Measurements from ENCODE around the gene U2AF1L4.
"Not testable (repeated sequence)": the region's sequence is repeated elsewhere in the genome, so short reads cannot be mapped to it uniquely, and the experiment has no call there.

Gene U2AF1L4

DNA sequence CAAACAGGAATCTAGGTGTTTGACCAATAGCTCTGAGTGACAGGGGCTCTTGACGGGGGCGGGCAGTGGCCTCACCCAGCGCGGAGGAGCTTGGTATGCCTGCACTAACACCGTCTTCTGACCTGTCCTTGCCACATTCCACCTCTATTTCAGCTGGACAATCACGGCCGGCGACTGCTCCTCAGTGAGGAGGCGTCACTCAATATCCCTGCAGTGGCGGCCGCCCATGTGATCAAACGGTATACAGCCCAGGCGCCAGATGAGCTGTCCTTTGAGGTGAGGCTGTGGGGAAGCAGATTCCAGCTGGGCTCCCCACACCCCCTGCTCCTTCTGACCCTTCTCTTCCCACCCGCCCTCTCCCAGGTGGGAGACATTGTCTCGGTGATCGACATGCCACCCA lies 34.8 kb upstream of the U2AF1L4 start:
- no peak for DNase-seq

DNA sequence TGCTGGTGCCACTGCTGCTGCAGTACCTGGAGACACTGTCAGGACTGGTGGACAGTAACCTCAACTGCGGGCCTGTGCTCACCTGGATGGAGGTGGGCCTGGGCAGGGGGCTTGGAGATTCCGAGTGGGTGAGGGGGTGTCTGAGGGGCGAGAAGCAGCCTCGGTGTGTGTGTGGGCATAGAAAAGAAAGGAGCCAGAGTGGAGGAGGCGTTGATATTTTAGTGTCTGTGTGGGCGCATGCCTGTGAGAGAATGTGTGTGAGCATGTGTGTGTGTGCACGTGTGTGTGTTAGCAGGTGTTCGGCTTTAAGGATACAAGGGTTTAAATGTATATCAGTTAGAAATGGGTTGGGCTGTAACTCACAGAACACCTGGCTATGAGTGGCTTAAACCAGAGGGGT lies 33.8 kb upstream of the U2AF1L4 start:
- no peak for DNase-seq

DNA sequence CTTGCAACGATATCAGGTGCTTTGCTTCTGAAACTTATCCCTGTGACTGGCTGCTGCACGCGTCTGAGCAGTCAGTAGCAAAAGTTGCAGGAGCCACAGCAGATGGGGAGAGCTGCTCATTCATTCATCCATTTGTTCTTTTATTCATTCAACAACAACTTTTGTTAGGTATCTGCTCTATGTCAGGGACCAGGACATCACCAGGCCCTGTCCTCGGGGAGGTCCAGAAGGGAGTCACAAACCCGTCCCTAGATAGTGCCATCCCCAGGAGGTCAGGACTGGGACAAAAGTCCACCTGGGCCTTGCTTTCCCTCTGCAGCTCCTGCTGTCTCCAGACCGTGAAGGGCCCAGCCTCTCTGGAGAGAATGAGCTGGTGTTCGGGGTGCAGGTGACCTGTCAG lies 32.7 kb upstream of the U2AF1L4 start:
- no peak for DNase-seq

DNA sequence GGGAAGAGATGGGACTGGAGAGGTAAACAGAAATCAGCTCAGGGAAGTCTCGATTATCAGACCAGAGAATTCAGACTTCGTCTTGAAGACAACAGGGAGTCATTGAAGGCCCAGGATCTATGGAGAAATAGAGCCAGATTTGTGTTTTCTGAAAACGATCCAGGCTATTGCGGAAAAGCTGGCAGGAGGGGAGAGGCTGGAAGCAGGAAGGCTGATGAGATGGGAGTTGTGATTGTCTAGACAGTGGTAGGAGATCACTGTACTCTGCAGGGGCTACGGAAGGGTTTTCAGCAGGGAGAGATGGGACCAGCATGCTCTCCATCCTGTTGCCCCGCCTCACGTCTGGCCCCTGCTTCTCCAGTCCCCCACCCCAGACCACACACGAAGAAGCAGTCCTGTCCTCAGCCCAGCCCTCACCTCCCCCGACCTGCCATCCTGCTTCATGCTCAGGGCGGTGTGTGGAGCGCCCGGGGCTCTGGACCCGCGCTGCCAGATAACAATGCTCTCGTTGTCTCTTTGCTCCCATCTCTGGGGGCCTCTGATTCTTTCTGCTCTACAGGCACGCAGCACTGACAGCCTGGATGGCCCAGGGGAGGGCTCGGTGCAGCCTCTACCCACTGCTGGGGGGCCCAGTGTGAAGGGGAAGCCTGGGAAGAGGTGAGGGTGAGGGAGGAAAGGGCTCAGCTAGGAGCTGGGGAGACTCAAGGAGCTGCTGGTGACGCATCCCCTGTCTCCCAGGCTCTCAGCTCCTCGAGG lies 32.0 kb upstream of the U2AF1L4 start:
- no peak for DNase-seq

DNA sequence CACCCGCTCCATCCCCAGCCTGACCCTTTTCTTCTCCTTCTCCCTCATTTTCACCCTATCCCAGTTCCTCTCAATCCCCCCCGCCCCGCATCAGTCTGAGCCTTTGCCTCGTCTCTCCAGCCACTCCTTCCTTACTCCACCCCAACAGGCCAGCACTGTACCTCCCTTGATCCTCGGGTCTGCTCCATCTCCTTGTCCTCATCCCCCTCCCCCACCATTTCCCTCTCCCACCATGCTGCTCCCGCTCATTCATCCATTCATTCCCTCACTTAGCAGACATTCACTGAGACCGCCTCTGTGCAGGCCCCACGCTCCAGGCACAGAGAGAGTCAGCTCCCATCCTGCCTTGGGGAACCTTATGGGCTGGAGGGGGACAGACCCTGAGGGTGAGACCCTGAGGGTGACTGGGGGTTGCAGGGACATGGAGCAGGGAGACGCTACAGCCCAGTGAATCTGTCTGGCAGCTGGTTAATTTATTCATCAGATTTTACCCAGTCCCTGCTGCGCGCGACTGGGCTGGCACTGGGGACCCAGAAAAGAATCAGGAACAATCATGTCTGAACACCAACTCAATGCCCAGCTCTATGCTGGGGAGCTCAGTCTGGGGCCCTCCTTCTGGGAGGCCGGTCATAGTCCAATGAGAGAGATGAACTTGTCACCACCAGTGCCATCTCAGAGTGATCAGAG lies 31.0 kb upstream of the U2AF1L4 start:
- DNase-seq: peak in 1 of 2 experiments; percentile 46

DNA sequence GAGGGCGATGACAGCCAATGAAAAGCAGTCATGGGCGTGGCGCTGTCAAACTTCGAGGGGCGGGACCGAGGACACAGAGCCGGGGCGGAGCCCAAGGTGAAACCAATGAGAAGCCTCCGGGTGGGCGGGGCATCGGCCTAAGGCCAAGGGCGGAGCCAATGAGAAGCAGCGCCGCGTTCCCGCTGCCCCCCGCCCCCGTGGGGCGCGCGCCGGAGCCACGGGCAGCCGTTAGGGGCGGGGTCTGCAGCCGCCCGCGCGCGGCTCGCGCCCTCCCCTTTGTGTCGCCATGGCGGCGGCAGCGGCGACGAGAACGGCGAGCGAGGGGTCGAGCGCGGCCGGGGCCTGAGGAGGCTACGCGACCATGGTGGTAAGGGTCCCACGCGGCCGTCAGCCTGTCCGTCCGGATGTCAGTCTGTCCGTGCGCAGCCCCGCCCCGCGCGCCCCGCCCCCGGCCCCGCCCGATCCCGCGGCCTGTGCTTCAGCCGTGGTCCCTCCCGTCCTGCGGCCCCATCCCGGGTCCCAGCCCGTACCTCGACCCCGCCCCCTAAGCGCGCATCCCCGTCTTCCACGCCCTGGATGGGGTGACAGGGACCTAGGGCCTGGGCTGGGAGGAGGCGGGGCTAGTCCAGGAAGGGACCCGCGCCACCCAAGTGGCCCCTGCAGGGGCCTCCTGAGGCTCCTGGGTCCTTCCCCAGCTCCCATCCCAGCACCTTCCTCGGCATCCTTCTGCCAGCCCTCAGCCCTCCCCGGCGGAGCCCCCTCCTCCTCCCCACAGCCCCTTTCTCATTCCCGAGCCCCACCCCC lies 30.3 kb upstream of the U2AF1L4 start, which contains the start of gene ARHGAP33:
ARHGAP33 (plus strand) TSS at position 267 of the 804 bp plus-strand sequence; CDS start at position 362, 95 bp downstream.
- peak; percentile 99 for DNase-seq

DNA sequence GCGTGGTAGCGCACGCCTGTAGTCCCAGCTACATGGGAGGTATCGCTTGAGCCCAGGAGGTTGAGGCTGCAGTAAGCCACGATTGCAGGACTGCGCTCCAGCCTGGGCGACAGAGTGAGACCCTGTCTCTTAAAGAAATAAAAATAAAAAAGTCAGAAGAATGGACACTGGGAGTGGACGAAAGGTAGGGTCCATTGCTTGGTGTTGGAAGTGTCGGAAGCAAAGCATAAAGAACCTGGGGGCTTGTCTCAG lies 29.8 kb upstream of the U2AF1L4 start:
- no peak for DNase-seq

DNA sequence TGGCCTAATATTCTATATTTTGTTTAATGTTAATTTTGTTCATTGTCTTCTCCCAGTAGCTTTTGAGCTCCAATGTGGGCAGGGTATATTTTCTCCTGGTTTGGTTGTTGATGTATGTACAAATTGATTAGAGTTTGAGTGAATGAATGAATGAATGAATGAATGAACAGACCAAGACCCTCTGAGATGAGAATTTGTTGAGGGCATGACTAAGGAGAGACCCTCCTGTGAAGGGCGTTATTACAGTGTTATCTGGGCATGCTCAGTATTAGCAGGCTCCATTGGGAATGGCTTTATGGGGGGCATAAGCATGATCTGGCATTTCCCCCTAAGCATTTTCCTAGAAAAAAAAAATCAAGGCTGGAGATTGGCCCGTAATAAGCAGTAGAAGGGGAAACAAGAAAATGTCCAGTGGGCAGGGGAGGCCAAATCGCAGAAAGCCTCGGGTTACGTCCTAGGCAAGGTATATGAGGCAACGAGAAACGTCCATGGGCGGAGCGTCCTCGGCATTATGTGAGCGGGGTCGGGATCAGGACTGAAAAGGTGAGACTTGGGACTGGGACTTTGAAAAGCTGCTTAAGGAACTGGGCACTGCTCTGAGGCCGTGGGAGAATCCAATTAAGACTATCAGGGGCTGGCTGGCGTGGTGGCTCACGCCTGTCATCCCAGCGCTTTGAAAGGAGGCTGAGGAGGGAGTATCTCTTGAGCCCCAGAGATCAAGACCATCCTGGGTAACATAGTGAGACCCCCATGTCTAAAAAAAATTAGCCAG lies 29.2 kb upstream of the U2AF1L4 start:
- DNase-seq: peak; percentile 25 to 48

DNA sequence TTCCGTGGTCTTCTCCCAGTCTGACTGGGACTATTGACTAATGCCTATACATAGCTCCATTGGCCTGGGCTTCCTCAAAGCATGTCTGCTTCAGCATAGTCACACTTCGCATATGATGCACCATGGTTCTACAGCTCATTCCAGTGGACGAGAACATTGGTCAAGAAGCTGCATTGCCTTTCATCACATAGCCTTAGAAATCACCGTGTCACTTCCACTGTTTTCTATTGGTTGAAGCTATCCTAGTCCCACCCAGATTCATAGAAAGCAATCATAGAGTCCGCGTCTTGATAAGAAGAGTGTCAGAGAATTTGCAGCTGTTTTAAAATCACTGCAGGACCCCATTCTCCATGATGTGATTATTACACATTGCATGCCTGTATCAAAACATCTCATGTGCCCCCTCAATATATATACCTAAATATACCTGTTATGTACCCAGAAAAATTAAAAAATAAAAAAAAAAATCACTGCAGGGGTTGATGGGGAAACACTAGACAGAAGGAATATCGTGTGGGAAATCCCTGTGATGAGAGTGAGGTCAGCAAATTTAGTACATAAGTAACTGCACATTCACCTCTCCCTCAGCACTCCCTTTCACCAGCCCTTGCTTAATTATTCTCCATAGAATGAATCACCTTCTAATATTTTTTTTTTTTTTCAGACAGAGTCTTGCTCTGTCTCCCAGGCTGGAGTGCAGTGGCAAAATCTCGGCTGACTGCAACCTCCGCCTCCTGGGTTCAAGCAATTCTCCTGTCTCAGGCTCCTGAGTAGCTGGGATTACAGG lies 28.0 kb upstream of the U2AF1L4 start:
- DNase-seq: no peak

DNA sequence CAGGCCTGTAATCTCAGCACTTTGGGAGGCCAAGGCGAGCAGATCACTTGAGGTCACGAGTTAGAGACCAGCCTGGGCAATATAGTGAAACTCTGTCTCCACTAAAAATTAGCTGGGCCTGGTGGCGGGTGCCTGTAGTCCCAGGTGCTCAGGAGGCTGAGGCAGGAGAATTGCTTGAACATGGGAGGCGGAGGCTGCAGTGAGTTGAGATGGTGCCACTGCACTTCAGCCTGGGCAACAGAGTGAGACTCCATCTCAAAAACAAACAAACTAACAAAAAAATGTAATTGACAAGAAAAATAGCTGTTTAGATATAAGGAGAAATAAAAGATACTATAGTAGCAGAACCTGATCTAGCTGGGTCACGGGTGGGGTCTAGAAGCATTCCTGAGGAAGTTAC lies 27.1 kb upstream of the U2AF1L4 start:
- DNase-seq: not testable (repeated sequence)

DNA sequence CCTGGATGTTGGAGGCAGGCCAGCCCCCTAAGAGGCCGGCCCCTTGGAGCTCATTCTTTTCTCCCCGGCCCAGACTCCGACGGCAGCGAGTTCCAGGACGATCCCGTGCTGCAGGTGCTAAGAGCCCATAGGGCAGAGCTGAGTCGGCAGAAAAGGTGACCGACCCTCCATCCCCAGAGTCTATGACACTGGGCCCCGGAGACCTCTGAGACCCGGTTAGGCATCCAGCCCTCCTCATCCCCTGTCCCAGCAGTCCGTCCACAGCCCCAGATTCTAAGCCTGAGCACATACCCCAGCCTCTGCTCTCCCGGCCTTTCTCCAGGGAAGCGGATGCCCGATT lies 22.8 kb upstream of the U2AF1L4 start:
- DNase-seq: no peak

DNA sequence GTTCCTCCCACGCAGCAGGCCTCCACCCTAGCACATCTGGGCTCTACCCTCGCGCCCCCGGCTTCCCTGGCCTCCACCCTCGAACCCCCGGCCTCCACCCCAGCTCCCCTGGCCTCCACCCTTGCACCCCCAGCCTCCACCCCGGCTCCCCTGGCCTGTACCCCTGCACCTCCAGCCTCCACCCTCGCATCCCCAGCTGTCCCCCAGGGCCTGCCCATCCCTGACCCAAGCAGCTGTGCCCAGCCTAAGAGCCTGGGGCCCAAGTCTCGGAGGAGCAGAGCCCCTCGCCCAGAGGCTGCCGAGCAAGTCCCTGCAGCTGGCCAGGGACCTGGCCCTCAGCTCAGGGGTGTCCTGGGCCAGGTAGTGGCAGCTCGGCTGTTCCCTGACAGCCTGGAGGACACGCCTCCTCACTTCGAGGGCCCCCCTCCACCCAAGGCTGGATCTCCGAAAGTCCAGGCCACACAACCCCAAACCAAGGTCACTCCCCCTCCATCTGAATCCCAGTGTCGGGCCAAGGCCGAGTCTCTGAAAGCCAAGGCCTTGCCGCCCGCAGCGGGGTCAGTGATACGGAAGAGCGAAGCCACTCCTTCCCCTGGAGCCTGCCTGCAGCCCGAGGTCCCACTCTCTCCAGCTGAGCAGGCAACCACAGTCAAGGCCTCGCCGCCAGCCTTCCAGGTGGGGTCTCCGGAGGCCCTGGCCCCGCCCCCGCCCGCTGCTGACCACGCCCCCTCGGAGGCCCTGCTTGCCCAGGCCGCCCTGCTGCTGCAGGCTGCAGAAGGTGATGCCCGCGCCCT lies 22.3 kb upstream of the U2AF1L4 start:
- DNase-seq: no peak

DNA sequence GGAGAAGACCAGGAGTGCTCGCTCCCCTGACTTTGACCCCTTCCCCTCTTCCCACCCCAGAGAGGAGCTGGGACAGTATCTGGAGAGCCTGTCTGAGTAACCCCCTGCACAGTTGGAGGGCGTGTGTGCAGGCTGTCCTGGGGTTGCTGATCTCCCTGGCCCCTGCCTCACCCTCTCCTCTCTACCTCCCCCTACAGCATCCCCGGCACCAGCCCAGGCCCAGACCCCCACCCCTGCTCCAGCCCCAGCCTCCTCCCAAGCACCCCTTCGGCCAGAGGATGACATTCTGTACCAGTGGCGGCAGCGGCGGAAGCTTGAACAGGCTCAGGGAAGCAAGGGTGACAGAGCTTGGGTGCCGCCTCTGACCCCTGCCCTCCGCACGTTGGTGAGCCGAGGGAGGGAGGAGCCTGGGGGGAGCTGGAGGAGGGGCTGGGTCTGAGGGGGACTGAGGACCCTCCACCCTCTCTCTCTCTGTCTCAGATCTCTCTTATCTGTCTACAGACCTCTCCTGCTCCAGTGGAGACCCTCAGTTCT lies 21.4 kb upstream of the U2AF1L4 start:
- DNase-seq: no peak

DNA sequence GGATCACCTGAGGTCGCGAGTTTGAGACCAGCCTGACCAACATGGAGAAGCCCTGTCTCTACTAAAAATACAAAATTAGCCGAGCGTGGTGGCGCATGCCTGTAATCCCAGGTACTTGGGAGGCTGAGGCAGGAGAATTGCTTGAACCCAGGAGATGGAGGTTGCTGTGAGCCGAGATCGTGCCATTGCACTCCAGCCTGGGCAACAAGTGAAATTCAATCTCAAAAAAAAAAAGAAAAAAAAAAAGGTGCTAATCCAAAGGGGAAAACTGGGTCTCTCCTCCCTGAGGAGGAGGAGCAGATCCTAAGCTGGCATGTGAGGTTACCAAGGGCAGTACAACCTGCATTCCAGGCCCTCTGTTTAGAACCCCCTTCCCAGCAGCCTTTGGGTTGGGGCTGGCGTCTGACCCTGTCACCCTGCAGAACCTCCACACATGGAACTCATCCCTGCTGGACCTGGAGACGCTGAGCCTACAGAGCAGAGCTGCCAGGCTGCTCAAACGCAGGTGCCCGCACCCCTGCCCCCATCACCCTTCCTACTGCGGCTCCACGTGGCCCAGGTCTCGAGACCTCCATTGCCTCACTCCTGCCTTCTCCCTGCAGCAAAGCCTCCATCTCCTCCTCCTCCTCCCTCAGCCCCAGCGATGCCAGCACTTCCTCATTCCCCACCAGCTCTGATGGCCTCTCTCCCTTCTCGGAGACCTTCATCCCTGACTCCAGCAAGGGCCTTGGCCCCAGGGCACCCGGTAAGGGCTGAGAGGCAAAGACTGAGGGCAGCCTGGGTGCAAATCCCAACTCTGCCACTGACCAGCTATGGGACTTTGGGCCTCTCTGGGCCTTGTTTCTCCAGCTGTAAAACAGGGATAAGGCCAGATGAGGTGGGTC lies 19.5 kb upstream of the U2AF1L4 start:
- no peak for DNase-seq

DNA sequence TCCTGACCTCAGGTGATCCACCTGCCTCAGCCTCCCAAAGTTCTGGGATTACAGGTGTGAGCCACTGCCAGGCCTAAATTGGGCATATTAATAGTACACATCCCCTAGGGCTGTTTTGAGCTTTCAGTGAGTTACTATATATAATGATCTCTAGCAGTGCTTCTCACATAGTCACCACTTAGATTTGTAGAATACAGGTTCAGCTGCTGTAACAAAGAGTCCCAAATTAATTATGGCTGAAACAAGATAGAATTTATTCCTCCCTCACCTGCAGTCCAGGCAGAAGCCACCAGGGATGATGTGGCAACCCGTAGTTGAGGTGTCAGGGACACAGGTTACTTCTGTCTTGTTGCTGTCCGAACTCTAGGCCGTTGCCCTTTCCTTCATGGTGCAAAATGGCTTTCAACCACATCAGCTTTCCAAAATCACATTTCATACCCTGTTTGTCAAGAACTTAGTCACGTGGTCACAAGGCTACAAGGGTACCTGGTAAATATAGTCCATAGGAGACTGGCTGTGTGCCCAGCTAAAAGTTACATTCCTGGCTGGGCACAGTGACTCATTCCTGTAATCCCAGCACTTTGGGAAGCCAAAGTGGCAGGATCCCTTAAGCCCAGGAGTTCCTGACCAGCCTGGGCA lies 15.6 kb upstream of the U2AF1L4 start:
- no peak for DNase-seq

DNA sequence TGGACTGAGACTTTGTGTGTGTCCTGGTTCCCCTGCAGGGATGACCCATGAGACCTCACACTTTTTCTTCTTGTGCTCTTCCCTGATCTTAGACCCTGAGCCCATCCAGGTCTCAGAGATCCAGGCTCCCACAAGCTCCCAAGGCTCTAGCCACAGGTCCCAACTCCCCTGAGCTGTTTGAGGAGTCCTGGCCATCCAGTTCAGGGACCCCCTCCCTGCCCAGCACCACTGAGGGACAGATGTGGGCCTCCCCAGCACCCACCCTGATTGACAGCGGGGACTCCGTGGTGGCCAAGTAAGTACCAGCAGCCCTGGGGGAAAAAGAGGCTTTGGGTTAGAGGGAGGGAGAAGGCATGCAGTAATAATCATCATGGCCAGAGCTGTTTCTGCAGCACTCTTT lies 14.5 kb upstream of the U2AF1L4 start:
- no peak for DNase-seq

DNA sequence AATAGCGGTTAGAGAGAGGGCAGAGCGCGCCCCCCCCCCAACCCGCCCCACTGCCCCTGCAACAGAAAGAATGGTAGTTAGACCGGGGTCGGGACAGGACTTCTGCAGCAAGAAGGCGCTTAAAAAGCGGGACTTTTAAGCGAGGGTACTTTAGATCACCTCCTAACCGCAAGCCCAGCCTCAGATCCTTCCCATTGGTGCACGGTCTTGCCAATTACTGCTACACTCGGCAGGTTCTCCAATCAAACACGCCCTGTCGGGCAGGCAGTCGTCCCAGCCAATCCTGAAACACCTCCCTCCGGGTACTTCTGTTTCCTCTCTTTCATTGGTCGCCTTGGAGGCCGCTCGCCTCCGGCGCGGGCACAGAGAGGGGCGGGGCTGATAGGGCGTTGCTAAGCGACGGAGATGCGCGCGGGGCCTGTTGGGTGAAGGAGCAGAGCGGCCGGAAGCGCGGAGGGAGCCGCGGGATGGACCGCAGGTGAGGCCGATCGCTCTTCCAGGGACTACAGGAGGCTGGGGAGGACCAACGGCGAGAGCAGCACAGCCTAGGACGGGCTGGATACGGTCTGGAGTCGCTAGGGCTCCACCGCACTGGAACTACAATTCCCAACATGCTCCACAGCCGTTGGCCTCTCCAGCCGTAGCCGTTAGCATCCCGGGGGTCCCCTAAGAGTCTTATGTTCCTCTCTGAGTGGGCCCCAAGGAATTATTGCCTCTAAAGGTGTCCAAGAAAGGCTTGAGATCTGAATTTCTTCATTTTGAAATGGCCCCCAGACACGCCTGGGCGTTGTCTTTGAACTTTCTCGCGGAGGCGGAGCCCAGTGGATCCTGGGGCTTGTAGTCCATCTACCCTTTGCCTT lies 12.8 kb upstream of the U2AF1L4 start, which contains the start of gene PROSER3:
PROSER3 (plus strand) TSS at position 428 of the 860 bp plus-strand sequence; CDS start at position 468, 40 bp downstream.
- peak; percentile 100 for DNase-seq

DNA sequence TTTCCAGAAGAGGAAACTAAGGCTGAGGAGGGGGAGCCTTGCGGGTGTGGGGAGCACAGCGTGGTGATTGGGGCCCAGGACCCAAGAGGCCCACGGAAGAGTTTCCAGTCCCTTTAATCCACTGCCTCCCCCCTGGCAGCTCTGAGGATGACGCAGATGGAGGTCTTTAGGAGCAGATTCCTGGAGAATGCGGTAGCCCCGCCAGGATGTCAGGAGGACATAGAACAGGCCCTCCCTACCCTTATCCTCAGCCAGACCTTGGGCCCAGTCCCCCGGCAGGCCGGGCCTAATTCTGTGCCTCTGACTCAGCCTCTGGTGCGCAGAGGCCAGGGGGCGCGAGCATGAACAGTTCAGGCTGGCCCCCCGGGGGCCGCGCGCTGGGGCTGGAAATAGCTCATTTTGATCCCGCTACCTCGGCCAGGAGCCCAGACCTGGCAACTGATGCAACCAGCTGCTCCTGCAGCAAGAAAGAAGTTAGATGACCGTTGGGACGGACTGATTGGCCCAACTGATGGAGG lies 12.1 kb upstream of the U2AF1L4 start:
- no peak for DNase-seq

All from NCI-H524 (cell line).